Measurements from ENCODE around the gene SGSM2.

SGSM2 gene

GRCh38 chr17:2336215-2336851 lies 968 bp upstream of the SGSM2 start, which contains the start of gene TSR1:
TSS of gene TSR1 (minus strand) at chr17:2336457. CDS start at chr17:2336427, 30 bp downstream.
- DNase-seq: peak; percentile 86

GRCh38 chr17:2337544-2338314 lies 428 bp downstream of the SGSM2 start:
- peak; percentile 58 for DNase-seq

- no peak for DNase-seq
These were observed 985 bp downstream of the SGSM2 start for GRCh38 chr17:2338315-2338657.

- DNase-seq: no peak
These were observed 6.1 kb downstream of the SGSM2 start for GRCh38 chr17:2343421-2343820.

GRCh38 chr17:2344528-2344927 lies 7.2 kb downstream of the SGSM2 start:
- DNase-seq: no peak

- no peak for DNase-seq
These were observed 9.2 kb downstream of the SGSM2 start for GRCh38 chr17:2346475-2346874.

- no peak for DNase-seq
These were observed 10.7 kb downstream of the SGSM2 start for GRCh38 chr17:2347805-2348685.

- no peak for DNase-seq
These were observed 14.0 kb downstream of the SGSM2 start for GRCh38 chr17:2351269-2351668.

- no peak for DNase-seq
These were observed 17.0 kb downstream of the SGSM2 start for GRCh38 chr17:2354311-2354710.

GRCh38 chr17:2357237-2357636 lies 19.9 kb downstream of the SGSM2 start:
- no peak for DNase-seq

GRCh38 chr17:2357931-2358434 lies 20.7 kb downstream of the SGSM2 start:
- no peak for DNase-seq

GRCh38 chr17:2361010-2361760 lies 23.9 kb downstream of the SGSM2 start:
- DNase-seq: no peak

- no peak for DNase-seq
These were observed 24.7 kb downstream of the SGSM2 start for GRCh38 chr17:2362016-2362415.

- DNase-seq: no peak
These were observed 25.1 kb downstream of the SGSM2 start for GRCh38 chr17:2362416-2362815.

GRCh38 chr17:2362881-2363280 lies 25.6 kb downstream of the SGSM2 start:
- no peak for DNase-seq

- no peak for DNase-seq
These were observed 26.0 kb downstream of the SGSM2 start for GRCh38 chr17:2363318-2363717.

- DNase-seq: no peak
These were observed 26.8 kb downstream of the SGSM2 start for GRCh38 chr17:2363851-2364762.

- no peak for DNase-seq
These were observed 27.4 kb downstream of the SGSM2 start for GRCh38 chr17:2364763-2365116.

GRCh38 chr17:2365132-2365531 lies 27.8 kb downstream of the SGSM2 start:
- DNase-seq: no peak

- DNase-seq: no peak
These were observed 29.6 kb downstream of the SGSM2 start for GRCh38 chr17:2366747-2367494.

GRCh38 chr17:2368359-2368758 lies 31.1 kb downstream of the SGSM2 start:
- no peak for DNase-seq

All from CD4-positive, alpha-beta T cell treated with Interleukin-12 subunit alpha and Interleukin-12 subunit beta, for 1 hour (primary cell).